HG03354 (cell line): Measurements from ENCODE around the gene RPL18.
A peak's percentile ranks its signal among the peaks of the same experiment; 100 is the strongest.
"Not testable (repeated sequence)": the region's sequence is repeated elsewhere in the genome, so short reads cannot be mapped to it uniquely, and the experiment has no call there.

Experiments used
- ATAC-seq: cut with Tn5 transposase; IDR thresholded peaks from one replicate; pipeline ENCODE4 v1.9.1; 2021; ENCODE audit warnings: mild to moderate bottlenecking; ENCODE audit not compliant: unreplicated experiment, poor library complexity, severe bottlenecking

RPL18 gene

DNA sequence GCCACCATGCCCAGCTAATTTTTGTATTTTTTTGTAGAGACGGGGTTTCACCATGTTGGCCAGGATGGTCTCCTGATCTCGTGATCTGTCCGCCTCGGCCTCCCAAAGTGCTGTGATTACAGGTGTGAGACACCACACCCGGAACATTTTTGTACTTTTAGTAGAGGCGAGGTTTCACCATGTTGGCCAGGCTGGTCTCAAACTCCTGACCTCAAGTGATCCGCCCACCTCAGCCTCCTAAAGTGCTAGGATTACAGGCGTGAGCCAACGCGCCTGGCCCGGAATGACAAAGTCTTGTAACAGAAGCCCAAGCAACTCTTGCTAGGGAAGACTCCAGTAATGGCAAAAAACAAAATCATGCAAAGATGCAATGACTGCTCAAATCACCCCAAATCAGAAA is 13.3 kb upstream of the RPL18 start:
- ATAC-seq, result not testable (repeated sequence)

- no peak for ATAC-seq
Observed at GRCh38 chr19:48631225-48631624, 12.2 kb upstream of the RPL18 start.

DNA sequence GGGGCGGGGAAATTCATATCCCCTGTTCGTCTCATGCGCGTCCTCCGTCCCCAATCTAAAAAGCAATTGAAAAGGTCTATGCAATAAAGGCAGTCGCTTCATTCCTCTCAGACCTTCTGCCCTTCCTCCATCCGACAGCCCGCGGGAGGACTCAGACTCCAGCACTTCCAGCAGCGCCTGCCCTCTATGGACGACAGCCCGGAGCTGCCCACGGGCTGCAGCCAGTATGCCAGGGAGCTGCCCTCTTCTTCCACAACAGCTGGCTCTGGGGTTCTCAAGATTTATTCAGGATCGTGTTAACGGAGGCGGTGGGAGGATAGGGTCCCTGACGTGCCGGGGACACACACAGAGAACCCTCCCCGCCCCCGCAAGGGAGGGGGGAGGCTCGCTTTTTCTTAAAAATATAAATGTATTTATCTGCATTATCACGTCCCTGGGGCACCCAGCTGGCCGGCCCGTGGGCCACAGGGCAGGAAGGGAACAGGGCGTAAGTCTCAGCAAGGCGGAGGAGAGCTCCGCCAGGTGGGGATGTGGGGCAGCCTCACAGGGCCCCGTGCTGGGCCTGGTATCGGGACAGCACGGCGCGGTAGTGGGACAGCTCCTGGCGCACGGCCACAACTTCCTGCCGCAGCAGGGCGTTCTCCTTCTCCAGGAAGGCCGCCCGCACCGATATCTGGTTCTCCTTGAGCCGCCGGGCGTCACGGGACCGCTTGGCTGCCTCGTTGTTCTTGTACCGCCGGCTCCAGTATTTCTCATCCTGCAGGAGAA is 11.5 kb upstream of the RPL18 start:
- no peak for ATAC-seq

DNA sequence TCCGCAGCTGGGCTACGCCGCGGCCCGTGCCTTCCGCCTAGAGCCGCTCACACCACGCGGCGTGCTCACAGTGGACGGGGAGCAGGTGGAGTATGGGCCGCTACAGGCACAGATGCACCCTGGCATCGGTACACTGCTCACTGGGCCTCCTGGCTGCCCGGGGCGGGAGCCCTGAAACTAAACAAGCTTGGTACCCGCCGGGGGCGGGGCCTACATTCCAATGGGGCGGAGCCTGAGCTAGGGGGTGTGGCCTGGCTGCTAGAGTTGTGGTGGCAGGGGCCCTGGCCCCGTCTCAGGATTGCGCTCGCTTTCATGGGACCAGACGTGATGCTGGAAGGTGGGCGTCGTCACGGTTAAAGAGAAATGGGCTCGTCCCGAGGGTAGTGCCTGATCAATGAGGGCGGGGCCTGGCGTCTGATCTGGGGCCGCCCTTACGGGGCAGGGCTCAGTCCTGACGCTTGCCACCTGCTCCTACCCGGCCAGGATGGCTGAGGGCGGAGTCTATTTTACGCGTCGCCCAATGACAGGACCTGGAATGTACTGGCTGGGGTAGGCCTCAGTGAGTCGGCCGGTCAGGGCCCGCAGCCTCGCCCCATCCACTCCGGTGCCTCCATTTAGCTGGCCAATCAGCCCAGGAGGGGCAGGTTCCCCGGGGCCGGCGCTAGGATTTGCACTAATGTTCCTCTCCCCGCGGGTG is 10.8 kb upstream of the RPL18 start:
- ATAC-seq, result no peak

DNA sequence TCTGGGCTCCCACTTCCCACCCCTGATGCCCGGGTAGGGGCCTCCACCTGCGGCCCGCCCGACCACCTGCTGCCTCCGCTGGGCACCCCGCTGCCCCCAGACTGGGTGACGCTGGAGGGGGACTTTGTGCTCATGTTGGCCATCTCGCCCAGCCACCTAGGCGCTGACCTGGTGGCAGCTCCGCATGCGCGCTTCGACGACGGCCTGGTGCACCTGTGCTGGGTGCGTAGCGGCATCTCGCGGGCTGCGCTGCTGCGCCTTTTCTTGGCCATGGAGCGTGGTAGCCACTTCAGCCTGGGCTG is 10.3 kb upstream of the RPL18 start:
- no peak for ATAC-seq

GRCh38 chr19:48628486-48629296 is 9.7 kb upstream of the RPL18 start:
- no peak for ATAC-seq

GRCh38 chr19:48627865-48628314 is 8.9 kb upstream of the RPL18 start:
- ATAC-seq, result no peak

DNA sequence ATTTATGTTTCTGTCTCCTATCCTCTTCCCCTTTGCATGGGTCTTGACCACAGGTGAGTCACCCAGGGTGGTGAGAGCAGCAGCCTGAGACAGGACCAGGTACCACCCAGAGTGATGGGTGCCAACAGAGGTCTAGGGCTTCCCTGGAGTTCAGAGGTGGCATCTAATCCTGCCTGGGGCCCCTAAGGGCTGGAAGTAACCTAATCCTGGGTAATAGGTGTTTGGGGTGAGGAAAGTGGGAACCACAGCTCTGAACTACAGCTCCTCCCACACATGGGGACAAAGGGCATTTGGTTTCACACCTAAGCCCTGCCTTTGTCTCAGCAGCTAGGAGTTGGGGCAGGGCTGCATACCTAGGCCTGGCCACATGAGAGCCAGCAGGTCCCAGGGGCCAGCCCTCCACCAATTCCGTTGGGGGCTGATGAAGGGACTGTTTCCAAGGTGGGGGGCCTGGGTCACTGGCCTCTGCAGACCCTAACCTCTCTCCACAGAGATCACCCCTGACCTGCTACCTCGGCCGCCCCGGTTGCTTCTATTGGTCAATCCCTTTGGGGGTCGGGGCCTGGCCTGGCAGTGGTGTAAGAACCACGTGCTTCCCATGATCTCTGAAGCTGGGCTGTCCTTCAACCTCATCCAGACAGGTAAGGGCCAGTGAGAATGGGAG is 8.4 kb upstream of the RPL18 start:
- ATAC-seq, result no peak

DNA sequence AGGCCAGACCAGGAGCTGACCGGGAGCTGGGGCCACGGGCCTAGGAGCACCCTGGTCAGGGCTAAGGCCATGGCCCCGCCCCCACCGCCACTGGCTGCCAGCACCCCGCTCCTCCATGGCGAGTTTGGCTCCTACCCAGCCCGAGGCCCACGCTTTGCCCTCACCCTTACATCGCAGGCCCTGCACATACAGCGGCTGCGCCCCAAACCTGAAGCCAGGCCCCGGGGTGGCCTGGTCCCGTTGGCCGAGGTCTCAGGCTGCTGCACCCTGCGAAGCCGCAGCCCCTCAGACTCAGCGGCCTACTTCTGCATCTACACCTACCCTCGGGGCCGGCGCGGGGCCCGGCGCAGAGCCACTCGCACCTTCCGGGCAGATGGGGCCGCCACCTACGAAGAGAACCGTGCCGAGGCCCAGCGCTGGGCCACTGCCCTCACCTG is 6.9 kb upstream of the RPL18 start:
- no peak for ATAC-seq

GRCh38 chr19:48624791-48625723 is 6.1 kb upstream of the RPL18 start:
- no peak for ATAC-seq

DNA sequence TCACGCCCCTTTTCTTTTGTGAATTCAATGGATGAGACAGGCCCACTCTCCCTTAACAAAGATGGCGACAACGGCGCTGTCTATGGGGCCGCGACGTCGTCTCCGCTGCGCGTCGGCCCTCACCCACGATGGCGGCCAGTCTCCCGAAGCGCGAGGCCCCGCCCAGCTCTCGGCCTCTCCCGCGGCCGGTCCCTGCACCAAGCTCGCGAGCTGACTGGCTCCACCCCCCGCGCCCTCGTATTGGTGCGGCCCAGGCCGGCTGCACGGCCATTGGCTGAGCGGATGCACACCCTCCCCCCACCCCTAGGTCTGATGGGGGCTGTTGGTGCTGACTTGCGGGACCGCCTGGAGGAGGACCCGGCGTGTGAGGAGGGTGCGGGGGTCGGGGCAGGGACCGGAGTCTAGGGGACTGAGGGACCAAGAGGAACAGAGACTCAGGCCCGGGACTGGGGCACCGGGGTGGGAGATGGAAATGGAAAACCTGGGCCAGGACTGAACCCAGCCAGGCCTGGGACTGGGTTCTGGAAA is 5.2 kb upstream of the RPL18 start:
- peak; percentile 70 for ATAC-seq

DNA sequence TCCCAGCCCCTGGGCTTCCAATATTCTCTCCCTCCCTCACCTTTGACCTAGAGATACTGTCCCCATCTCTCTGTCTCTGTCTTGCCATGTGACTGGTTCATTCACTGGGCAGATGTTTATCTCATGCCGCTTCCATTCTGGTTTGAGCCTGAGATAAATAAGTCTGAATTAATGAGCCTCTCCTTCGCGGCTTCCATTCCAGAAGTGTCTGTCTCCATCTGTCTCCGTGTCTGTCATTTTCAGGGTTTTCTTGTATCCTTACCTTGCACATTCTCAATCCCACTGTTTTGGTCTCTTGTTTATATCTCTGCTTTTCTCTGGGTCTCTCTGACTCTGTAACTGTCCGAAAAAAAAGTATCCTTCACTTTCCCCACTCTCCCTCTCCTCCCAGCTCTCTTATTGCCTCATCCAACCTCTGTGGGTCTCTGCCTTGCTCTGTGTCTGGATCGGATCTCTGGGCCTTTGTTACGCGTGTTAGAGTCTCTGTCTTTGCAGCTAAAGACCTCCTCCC is 4.6 kb upstream of the RPL18 start:
- ATAC-seq, result no peak

DNA sequence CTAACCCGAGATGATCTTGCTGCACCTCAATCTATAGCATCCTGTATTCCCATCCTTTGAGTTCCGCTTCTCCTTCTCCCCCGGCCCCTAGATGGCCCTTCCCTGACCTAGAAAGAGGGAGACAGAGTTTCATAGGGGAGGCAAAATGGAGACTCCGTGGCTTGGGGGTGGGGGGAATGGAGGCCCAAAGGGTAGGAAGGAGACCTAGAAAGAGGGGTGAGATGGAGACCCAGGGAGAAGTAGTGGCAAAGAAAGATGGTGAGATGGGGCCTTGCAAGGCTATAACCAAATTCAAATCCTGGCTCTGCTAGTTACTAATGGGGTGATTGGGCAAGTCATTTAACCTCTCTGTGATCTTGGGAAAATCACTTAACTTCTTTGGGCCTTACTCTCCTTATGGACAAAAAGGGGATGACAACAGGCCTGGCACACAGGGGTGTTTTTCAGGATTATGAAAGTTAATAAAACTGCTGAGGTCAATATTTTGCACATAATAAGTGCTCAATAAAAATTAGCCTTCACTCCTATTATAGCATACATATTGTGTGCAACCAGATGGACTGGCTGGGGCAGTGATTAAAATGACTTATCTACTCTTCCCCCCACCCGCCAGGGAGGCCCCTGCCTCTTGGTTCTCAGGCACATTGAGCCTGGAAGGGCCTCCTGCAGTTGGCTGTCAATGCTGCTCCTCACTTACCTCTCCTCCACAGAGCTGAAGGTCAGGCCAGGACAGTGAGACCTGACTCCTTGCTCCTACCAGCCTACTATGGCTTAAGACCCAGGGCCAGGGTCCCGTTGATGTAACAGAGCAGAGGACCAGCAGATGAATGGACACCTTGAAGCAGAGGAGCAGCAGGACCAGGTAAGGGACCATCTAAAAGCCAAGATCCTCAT is 961 bp upstream of the RPL18 start:
- ATAC-seq, result no peak

DNA sequence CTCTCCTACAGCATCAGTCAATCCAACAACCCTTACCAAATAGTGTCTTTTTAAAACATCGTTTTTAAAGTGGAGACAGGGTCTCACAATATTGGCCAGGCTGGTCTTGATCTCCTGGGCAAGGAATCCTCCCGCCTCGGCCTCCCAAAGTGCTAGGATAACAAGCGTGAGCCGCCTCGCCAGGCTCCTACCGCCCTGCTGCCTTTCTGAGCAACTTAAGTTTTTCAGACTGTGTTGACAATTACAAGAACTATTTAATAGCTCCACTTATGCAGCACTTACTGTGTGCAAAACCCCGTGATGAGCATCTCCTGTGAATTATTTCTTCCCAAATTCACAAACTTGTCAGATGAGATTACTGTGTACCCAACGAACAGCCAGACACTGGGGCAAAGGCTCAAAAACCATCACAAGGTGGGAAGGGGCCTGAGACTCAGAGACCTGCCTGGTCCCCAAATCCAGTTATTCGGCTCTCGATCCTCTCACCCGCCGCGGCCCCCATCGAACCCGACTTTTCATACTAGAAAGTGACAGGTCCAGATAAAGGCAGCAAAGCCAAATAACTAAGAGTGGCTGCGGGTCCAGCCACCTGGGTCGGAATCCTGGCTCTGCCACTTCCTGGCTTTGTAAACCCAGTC is 581 bp downstream of the RPL18 start:
- ATAC-seq, result no peak

GRCh38 chr19:48617146-48617937 is 1.6 kb downstream of the RPL18 start:
- ATAC-seq, result no peak

GRCh38 chr19:48616491-48617056 is 2.4 kb downstream of the RPL18 start:
- ATAC-seq, result no peak
